HuH-7 (cell line): ENCODE data around the gene PNPLA6.

Experiments used
- DNase-seq: peaks from one replicate; pipeline ENCODE4 v3.0.0; 2011; ENCODE audit warnings: low spot score

Gene PNPLA6

GRCh38 chr19:7535047-7535997, at the start of gene PNPLA6:
Gene PNPLA6, plus strand, starts transcription at chr19:7535717. Its CDS starts 72 bp downstream, at chr19:7535789.
- DNase-seq = peak; percentile 91

- DNase-seq = no peak
Measured at GRCh38 chr19:7486923-7487322, 48.6 kb upstream of the PNPLA6 start.

- no peak for DNase-seq
Measured at GRCh38 chr19:7488736-7489353, 46.7 kb upstream of the PNPLA6 start, which contains the start of gene PEX11G. Gene PEX11G, minus strand, starts transcription at chr19:7489035. Its CDS starts 25 bp downstream, at chr19:7489010.

- no peak for DNase-seq
Measured at GRCh38 chr19:7489609-7490044, 45.9 kb upstream of the PNPLA6 start.

- no peak for DNase-seq
Measured at GRCh38 chr19:7492142-7492541, 43.4 kb upstream of the PNPLA6 start.

- DNase-seq = no peak
Measured at GRCh38 chr19:7492558-7492957, 43.0 kb upstream of the PNPLA6 start.

- no peak for DNase-seq
Measured at GRCh38 chr19:7494416-7495098, 41.0 kb upstream of the PNPLA6 start.

- DNase-seq = no peak
Measured at GRCh38 chr19:7497292-7497691, 38.2 kb upstream of the PNPLA6 start.

GRCh38 chr19:7500811-7501450, 34.6 kb upstream of the PNPLA6 start:
- DNase-seq = peak; percentile 85

GRCh38 chr19:7502552-7502951, 33.0 kb upstream of the PNPLA6 start:
- no peak for DNase-seq

- DNase-seq = no peak
Measured at GRCh38 chr19:7504684-7505083, 30.8 kb upstream of the PNPLA6 start.

- no peak for DNase-seq
Measured at GRCh38 chr19:7505288-7505681, 30.2 kb upstream of the PNPLA6 start.

GRCh38 chr19:7505682-7506384, 29.7 kb upstream of the PNPLA6 start:
- DNase-seq = no peak

- no peak for DNase-seq
Measured at GRCh38 chr19:7506385-7507328, 28.9 kb upstream of the PNPLA6 start.

GRCh38 chr19:7507884-7508283, 27.6 kb upstream of the PNPLA6 start:
- no peak for DNase-seq

- no peak for DNase-seq
Measured at GRCh38 chr19:7509625-7510024, 25.9 kb upstream of the PNPLA6 start.

GRCh38 chr19:7512400-7512851, 23.1 kb upstream of the PNPLA6 start:
- no peak for DNase-seq

- DNase-seq = no peak
Measured at GRCh38 chr19:7513809-7514642, 21.5 kb upstream of the PNPLA6 start.

GRCh38 chr19:7515110-7515644, 20.3 kb upstream of the PNPLA6 start:
- DNase-seq = no peak
